ENCODE measurements around the gene ZNF423. TPM values are rescaled to one million over a fixed set of nuclear protein-coding genes. Genes with fewer than 3 reads are reported as not detected.

Gene ZNF423
- total RNA-seq, 4 donors from 2014 or later, result 7.0 to 19.7 (median 8.4) TPM

DNA sequence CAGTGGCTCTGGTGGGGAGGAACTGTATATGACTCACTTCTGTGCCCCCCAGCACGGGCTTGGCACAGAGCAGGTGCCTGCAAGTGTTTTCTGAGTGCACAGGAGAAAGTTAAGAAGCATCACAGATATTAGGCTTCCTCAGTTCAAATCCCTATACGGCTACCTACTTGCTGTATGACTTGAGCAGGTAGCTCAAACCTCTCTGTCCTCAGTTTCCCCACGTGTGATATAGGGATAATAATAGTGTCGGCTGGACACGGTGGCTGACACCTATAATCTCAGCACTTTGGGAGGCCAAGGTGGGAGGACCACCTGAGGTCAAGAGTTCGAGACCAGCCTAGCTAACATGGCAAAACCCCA lies 386.6 kb downstream of the ZNF423 start:
- Histone ChIP-seq H3K27ac (no peak overlapping the region), H3K4me1 (no peaks in the 10 kb centered on the region), H3K27me3 (peaks cover 13% of the 10 kb centered on the region), H3K9me3 (no peaks in the 10 kb centered on the region), H3K4me3 (no peak overlapping the region), H3K36me3 (no peaks in the 10 kb centered on the region)
- 86% methylated on average over 5 of the region's 6 CpGs; no CpG with 5 or more reads in 1 of the 2 donors for WGBS, 2 donors (ENCODE audit: low coverage in 1 of 2)
- TF ChIP-seq EP300 (IDR thresholded peaks at IDR 0.05) (no peak), POLR2AphosphoS5 (IDR thresholded peaks at IDR 0.05) (no peak), POLR2A (IDR thresholded peaks at IDR 0.05) (no peak)
- TF ChIP-seq, protein P1, sequence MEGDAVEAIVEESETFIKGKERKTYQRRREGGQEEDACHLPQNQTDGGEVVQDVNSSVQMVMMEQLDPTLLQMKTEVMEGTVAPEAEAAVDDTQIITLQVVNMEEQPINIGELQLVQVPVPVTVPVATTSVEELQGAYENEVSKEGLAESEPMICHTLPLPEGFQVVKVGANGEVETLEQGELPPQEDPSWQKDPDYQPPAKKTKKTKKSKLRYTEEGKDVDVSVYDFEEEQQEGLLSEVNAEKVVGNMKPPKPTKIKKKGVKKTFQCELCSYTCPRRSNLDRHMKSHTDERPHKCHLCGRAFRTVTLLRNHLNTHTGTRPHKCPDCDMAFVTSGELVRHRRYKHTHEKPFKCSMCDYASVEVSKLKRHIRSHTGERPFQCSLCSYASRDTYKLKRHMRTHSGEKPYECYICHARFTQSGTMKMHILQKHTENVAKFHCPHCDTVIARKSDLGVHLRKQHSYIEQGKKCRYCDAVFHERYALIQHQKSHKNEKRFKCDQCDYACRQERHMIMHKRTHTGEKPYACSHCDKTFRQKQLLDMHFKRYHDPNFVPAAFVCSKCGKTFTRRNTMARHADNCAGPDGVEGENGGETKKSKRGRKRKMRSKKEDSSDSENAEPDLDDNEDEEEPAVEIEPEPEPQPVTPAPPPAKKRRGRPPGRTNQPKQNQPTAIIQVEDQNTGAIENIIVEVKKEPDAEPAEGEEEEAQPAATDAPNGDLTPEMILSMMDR (IDR thresholded peaks at IDR 0.05), result no peak
- no peak for ATAC-seq

DNA sequence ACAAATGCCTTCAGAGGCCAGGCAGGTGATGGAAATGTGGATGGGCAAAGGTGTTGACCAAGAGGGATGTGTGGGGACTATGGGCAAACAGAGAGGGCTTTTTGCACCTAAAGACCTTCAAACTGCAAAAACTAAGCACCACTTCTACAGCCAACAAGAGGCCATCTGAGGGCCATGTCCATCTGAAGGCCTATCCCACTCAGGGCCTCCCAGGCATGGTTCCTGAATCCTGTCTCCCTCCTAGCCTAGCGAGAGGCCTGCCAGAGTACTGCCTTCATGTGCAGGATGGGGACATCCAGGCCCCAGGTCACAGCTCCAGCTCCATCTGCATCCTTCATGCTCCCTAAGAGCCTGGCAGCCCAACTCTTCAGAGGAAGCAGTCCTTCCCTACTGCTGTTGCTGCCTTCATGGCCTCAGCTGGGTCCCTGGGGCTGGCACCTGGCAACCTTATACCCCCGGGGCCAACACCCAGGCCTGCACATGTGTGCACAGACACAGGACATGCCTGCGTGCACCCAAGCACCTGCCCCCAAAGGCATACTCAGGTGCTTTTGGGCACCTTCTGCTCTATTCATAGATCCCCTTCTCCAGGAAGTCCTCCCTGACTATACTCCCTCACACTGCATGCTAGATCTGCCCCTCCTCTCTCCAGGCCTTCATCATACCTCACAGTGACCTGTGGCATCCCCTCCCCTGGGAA lies 387.2 kb downstream of the ZNF423 start:
- no peaks in the 10 kb centered on the region for H3K4me1 ChIP-seq
- H3K4me3 ChIP-seq, result no peak overlapping the region
- H3K36me3 ChIP-seq, result no peaks in the 10 kb centered on the region
- no peak overlapping the region for H3K27ac ChIP-seq
- no peaks in the 10 kb centered on the region for H3K9me3 ChIP-seq
- no peak for ATAC-seq
- peaks cover 18% of the 10 kb centered on the region for H3K27me3 ChIP-seq
- TF ChIP-seq POLR2A (IDR thresholded peaks at IDR 0.05), result no peak
- TF ChIP-seq EP300 (IDR thresholded peaks at IDR 0.05), result no peak
- TF ChIP-seq, protein P1 (IDR thresholded peaks at IDR 0.05), result no peak
- no peak for TF ChIP-seq POLR2AphosphoS5 (IDR thresholded peaks at IDR 0.05)
- WGBS, 2 donors (ENCODE audit: low coverage in 1 of 2), result no CpG with 5 or more reads among the region's 3 CpGs

DNA sequence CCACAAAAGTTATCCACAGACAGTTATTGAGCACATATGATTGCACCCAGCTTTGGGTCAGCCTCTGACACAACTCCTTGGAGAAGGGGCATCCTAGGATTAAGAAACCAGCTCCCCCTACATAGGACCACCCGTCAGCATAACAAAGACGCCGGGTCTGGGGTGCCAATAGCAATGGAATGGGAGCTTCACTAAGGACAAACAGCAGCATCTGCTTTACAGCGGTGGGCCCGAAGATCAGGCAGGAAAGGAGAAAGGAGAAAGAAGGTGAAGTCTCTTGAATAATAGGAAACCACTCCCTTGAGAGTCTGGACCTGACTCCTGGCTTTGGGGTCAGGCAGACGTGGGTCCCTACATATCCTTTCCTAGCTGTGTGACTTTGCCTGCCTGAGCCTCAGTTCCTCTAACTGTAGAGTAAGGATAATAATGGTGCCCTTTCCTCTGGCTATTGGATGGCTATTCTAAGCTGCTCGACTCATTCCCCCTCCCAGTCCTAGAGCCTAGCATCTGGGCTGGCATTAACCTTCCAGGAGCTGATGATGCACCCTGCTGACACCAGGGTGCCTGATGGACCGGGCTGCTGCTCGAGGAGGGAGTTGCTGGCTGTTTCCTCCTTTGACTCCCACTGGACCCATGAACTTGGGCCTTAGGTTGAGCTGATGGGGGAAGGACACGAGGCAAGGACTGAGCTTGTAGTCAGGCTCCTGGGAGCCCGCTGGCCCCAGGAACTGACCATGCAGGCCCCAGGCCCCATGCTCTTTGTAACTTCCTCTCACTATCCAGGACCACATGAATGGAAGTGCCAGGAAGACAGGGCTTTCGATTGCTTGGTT lies 388.2 kb downstream of the ZNF423 start:
- Histone ChIP-seq H3K9me3 (no peaks in the 10 kb centered on the region), H3K4me1 (no peaks in the 10 kb centered on the region), H3K36me3 (no peaks in the 10 kb centered on the region), H3K27ac (no peak overlapping the region), H3K4me3 (no peak overlapping the region), H3K27me3 (peaks cover 28% of the 10 kb centered on the region)
- TF ChIP-seq EP300 (IDR thresholded peaks at IDR 0.05) (no peak), POLR2AphosphoS5 (IDR thresholded peaks at IDR 0.05) (no peak), POLR2A (IDR thresholded peaks at IDR 0.05) (no peak)
- TF ChIP-seq, protein P1 (IDR thresholded peaks at IDR 0.05), result no peak
- 77 to 85% methylated on average over 3 to 4 of the region's 12 CpGs for WGBS, 2 donors (ENCODE audit: low coverage in 1 of 2)
- ATAC-seq, result no peak

DNA sequence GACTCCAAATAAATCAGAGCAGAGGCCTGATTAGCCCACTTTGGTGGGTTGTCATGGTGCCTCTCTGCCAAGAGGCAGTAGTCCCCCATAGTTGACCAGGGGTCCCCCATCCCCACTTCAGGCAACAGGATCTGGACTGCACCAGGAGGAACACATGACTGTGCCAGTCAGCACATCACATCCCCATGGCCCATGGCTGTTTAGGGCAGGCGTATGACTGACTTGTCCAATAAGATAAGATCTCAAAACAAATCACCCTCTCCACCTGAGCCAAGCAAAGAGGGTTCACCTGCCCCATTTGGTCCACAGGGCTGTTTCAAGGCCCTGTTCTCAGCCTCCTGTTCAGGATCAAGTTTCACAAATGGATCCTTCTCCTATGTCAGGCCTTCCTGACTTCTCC lies 389.0 kb downstream of the ZNF423 start:
- whole genome bisulfite sequencing, 2 donors (ENCODE audit: low coverage in 1 of 2), result 75 to 80% methylated on average over 1 of the region's 1 CpG
- Histone ChIP-seq H3K9me3 (no peaks in the 10 kb centered on the region), H3K27ac (no peak overlapping the region), H3K27me3 (peaks cover 30% of the 10 kb centered on the region), H3K4me1 (no peaks in the 10 kb centered on the region), H3K4me3 (no peak overlapping the region), H3K36me3 (no peaks in the 10 kb centered on the region)
- no peak for TF ChIP-seq POLR2A (IDR thresholded peaks at IDR 0.05)
- TF ChIP-seq POLR2AphosphoS5 (IDR thresholded peaks at IDR 0.05), result no peak
- TF ChIP-seq, protein P1 (IDR thresholded peaks at IDR 0.05), result no peak
- TF ChIP-seq EP300 (IDR thresholded peaks at IDR 0.05), result no peak
- ATAC-seq, result no peak

DNA sequence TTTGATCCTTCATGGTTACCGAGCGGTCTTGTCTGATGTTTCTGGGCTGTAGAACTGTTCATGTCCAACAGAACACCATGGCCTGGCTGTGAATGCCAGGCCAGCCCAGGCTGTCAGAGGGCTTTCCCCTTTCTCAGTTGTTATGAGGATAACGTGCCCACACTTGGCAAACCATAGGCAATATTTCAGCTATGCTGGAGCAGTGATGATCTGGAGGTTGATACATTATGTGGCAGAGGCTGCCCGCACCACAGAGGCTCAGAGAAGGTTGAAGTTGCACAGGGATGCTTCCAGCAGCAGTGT lies 389.4 kb downstream of the ZNF423 start:
- no peak for ATAC-seq
- H3K4me1 ChIP-seq, result no peaks in the 10 kb centered on the region
- peaks cover 30% of the 10 kb centered on the region for H3K27me3 ChIP-seq
- 100% methylated on average over 1 to 2 of the region's 4 CpGs for WGBS, 2 donors (ENCODE audit: low coverage in 1 of 2)
- H3K27ac ChIP-seq, result no peak overlapping the region
- H3K4me3 ChIP-seq, result no peak overlapping the region
- no peaks in the 10 kb centered on the region for H3K9me3 ChIP-seq
- H3K36me3 ChIP-seq, result no peaks in the 10 kb centered on the region
- TF ChIP-seq POLR2A (IDR thresholded peaks at IDR 0.05) (no peak), EP300 (IDR thresholded peaks at IDR 0.05) (no peak), POLR2AphosphoS5 (IDR thresholded peaks at IDR 0.05) (no peak)
- TF ChIP-seq, protein P1 (IDR thresholded peaks at IDR 0.05), result no peak
